ENCODE results near the gene CD1E. TPM values are rescaled to one million over a fixed set of nuclear protein-coding genes. Genes with fewer than 3 reads are reported as not detected.

The CD1E gene
- total and polyA plus RNA-seq, 10 of the 15 experiments (the other 5 are each of a cell fraction or from before 2014, with no cell fraction given): 0.05 to 0.07 (median 0.05) TPM; not detected in 7

- TF ChIP-seq, protein P1, sequence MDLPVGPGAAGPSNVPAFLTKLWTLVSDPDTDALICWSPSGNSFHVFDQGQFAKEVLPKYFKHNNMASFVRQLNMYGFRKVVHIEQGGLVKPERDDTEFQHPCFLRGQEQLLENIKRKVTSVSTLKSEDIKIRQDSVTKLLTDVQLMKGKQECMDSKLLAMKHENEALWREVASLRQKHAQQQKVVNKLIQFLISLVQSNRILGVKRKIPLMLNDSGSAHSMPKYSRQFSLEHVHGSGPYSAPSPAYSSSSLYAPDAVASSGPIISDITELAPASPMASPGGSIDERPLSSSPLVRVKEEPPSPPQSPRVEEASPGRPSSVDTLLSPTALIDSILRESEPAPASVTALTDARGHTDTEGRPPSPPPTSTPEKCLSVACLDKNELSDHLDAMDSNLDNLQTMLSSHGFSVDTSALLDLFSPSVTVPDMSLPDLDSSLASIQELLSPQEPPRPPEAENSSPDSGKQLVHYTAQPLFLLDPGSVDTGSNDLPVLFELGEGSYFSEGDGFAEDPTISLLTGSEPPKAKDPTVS (IDR thresholded peaks at IDR 0.05; ENCODE audit: low read depth, low read length): no peak
- TF ChIP-seq NFYA (IDR thresholded peaks at IDR 0.05; ENCODE audit: borderline replicate concordance, low read depth, low read length) (no peak), CBX5 (IDR thresholded peaks at IDR 0.05; ENCODE audit: low read depth) (no peak), PAX8 (IDR thresholded peaks at IDR 0.05) (no peak), ATF7 (IDR thresholded peaks at IDR 0.05; ENCODE audit: low read depth) (no peak)
These were observed 13.1 kb downstream of the CD1E start (continued) for GRCh38 chr1:158366783-158367182.

DNA sequence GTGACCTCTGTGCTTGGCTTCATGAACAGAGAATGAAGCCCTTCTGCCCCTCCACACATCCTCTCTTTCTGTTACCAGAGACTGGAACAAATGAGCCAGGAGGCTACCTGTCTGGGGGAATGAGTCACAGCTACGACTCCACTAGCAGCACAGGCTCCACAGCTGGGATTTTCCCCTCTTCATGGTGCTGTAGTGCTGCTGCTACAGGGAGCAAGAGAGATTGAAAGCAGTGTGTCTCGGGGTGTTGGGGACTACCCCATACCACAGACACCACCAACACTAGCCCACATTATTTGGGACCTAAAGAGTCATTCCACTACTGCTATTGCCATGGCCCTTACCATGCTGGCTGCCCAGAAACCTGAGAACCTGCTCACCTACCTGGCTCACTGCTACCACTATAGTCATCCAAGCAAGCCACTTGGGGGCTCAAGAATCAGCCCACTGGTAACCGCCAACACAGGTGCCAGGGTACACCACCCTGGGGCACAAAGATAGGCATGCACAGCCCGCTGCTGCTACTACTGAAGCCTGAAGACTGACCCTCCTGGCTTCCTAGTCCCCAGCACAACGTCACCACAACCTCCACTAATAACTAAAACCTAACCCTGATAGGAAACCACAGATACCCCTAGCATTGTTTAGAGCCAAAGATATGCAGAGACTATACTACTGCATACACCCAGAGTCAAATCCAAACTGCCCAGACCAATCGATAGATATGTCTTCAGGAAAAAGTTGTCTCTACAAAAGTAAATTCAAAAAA is 17.7 kb downstream of the CD1E start:
- BruUV-seq (replicated peaks): no TSS peak
- TF ChIP-seq RELB (IDR thresholded peaks at IDR 0.05; ENCODE audit: low read depth) (peak; percentile 46; the same call in 1 of the 2 replicates), ATF7 (IDR thresholded peaks at IDR 0.05; ENCODE audit: low read depth) (0 out of 2 replicates have a peak, but pooled peaks have one; percentile 21), SRF (IDR thresholded peaks at IDR 0.05; ENCODE audit: low read depth in 2 of 2, low read length in 2 of 2) (no peak), JUNB (IDR thresholded peaks at IDR 0.05) (no peak), IKZF2 (IDR thresholded peaks at IDR 0.05) (peak in 1 of 2 experiments; percentile 68; a peak in 3 of 4 replicates), TAF1 (IDR thresholded peaks at IDR 0.05; ENCODE audit: borderline replicate concordance, low read depth, low read length) (no peak), NFYA (IDR thresholded peaks at IDR 0.05; ENCODE audit: borderline replicate concordance, low read depth, low read length) (no peak), TBL1XR1 (IDR thresholded peaks at IDR 0.05; ENCODE audit: low read depth, low read length) (no peak), MTA2 (IDR thresholded peaks at IDR 0.05; ENCODE audit: low read depth) (peak; percentile 43; the same call in 1 of the 2 replicates), FOXK2 (IDR thresholded peaks at IDR 0.05) (no peak), IKZF1 (conservative IDR thresholded peaks at IDR 0.05) (peak; percentile 48; the same call in 1 of the 2 replicates), RELA (IDR thresholded peaks at IDR 0.05; ENCODE audit: borderline replicate concordance, partially characterized antibody) (peak; percentile 54), RUNX3 (IDR thresholded peaks at IDR 0.05; ENCODE audit: low read length) (peak; percentile 58), MEF2A (IDR thresholded peaks at IDR 0.05; ENCODE audit: insufficient read depth, low read depth, low read length) (no peak), BCL11A (IDR thresholded peaks at IDR 0.05; ENCODE audit: low read depth, low read length) (peak; percentile 17; the same call in 1 of the 2 replicates), RFX5 (IDR thresholded peaks at IDR 0.05; ENCODE audit: low read depth, low read length) (no peak), BHLHE40 (IDR thresholded peaks at IDR 0.05; ENCODE audit: borderline replicate concordance in 1 of 2, low read depth in 2 of 2, low read length in 1 of 2) (peak in 1 of 2 experiments; percentile 22; a peak in 1 of 4 replicates), SMAD5 (IDR thresholded peaks at IDR 0.05; ENCODE audit: low read depth) (no peak)

More for the DNA sequence above, 17.7 kb downstream of the CD1E start:
- Histone ChIP-seq H3K27ac (ENCODE audit: control insufficient read depth, insufficient read depth) (no peak overlapping the region), H4K20me1 (ENCODE audit: control insufficient read depth, insufficient read depth) (no peaks in the 10 kb centered on the region), H2AFZ (ENCODE audit: control insufficient read depth, low read depth, low read length) (no peak overlapping the region), H3K27me3 (replicated peaks in 1 of 2; ENCODE audit: control insufficient read depth in 2 of 2, insufficient read depth in 2 of 2, low read length in 1 of 2) (no peaks in the 10 kb centered on the region), H3K9me3 (replicated peaks; ENCODE audit: control insufficient read depth, insufficient read depth, low read length) (no peaks in the 10 kb centered on the region; the same call in 2 of the 3 replicates), H3K4me3 (no peak overlapping the region), H3K4me2 (ENCODE audit: control insufficient read depth, insufficient read depth) (no peak overlapping the region), H3K4me1 (ENCODE audit: control insufficient read depth, insufficient read depth, low read length) (peaks cover 3% of the 10 kb centered on the region; the same call in 1 of the 2 replicates), H3K36me3 (ENCODE audit: control insufficient read depth in 2 of 2, insufficient read depth in 2 of 2, low read length in 1 of 2) (no peaks in the 10 kb centered on the region), H3K9ac (ENCODE audit: control insufficient read depth, insufficient read depth, low read length) (no peak overlapping the region), H3K79me2 (ENCODE audit: control insufficient read depth, insufficient read depth, low read length) (no peaks in the 10 kb centered on the region)
- DNase-seq (ENCODE audit: low read depth, low spot score) (peak; percentile 45), ATAC-seq (peak; percentile 98), FAIRE-seq (no peak)
- in situ Hi-C loops (cut with MboI): no loop called here
- CTCF ChIA-PET: no interaction called here
- under 1% methylated on average over 6 of the region's 6 CpGs for WGBS (ENCODE audit: insufficient coverage, insufficient replicate concordance, low lambda C conversion rate, missing lambda C conversion rate)
- POLR2A ChIA-PET: no interaction called here
- RAD21 ChIA-PET (ENCODE audit: unreplicated experiment): interaction anchor here (1.1 kb wide), 1 partner anchor 41 kb away, joined by 3 read pairs; no protein-coding TSS in a partner anchor
- intact Hi-C loops (cut with micrococcal nuclease; ENCODE audit: unreplicated experiment): no loop called here
- SMC1A ChIA-PET (ENCODE audit: uncharacterized antibody, unreplicated experiment): no interaction called here
